ENCODE results near the gene ALG6.

The ALG6 gene

GRCh38 chr1:63367215-63368103, at the start of gene ALG6:
TSS of gene ALG6 (plus strand) at chr1:63367627. CDS start at chr1:63370978, 3,351 bp downstream.
- peak; percentile 94 for DNase-seq

- no peak for DNase-seq
These were observed 49.6 kb upstream of the ALG6 start for GRCh38 chr1:63317817-63318152.

GRCh38 chr1:63318201-63318979, 49.0 kb upstream of the ALG6 start:
- DNase-seq = no peak

- no peak for DNase-seq
These were observed 48.1 kb upstream of the ALG6 start for GRCh38 chr1:63319046-63320021.

- DNase-seq = no peak
These were observed 47.3 kb upstream of the ALG6 start for GRCh38 chr1:63320022-63320721.

- DNase-seq = no peak
These were observed 46.2 kb upstream of the ALG6 start for GRCh38 chr1:63321066-63321784.

GRCh38 chr1:63321785-63322113, 45.7 kb upstream of the ALG6 start:
- DNase-seq = no peak

GRCh38 chr1:63322114-63322943, 45.1 kb upstream of the ALG6 start, which contains the start of gene FOXD3:
TSS of gene FOXD3 (plus strand) at chr1:63322567. CDS start at chr1:63323059, 492 bp downstream.
- DNase-seq = no peak

GRCh38 chr1:63322944-63323864, 44.2 kb upstream of the ALG6 start:
- no peak for DNase-seq

- DNase-seq = no peak
These were observed 43.3 kb upstream of the ALG6 start for GRCh38 chr1:63323865-63324778.

- no peak for DNase-seq
These were observed 42.7 kb upstream of the ALG6 start for GRCh38 chr1:63324779-63325119.

- DNase-seq = no peak
These were observed 42.0 kb upstream of the ALG6 start for GRCh38 chr1:63325279-63325985.

GRCh38 chr1:63326106-63326472, 41.3 kb upstream of the ALG6 start:
- no peak for DNase-seq

- no peak for DNase-seq
These were observed 40.7 kb upstream of the ALG6 start for GRCh38 chr1:63326473-63327380.

GRCh38 chr1:63327417-63328054, 39.9 kb upstream of the ALG6 start:
- DNase-seq = peak; percentile 9

GRCh38 chr1:63328122-63328521, 39.3 kb upstream of the ALG6 start:
- no peak for DNase-seq

Data from midbrain (tissue), 1 donor.